T-helper 17 cell (primary cell): ENCODE measurements around the gene UBE2M. TPM values are rescaled to one million over a fixed set of nuclear protein-coding genes. Genes with fewer than 3 reads are reported as not detected.

Experiments
- ATAC-seq: fragments of 150-1000 bp; cut with Tn5 transposase; 2 replicates; pipeline ENCODE4 v1.10.0; 2021; ENCODE audit warnings: mild to moderate bottlenecking, moderate library complexity
- DNase-seq, 3 donors: peaks; one replicate each; pipeline versions ENCODE4 v3.0.0 to v3.0.0-alpha.2; 2020 to 2021
- H3K9me3 ChIP-seq: one replicate; pipeline ENCODE4 v1.7.0; 2013; ENCODE audit warnings: low read length, mild to moderate bottlenecking; ENCODE audit not compliant: control insufficient read depth, poor library complexity, severe bottlenecking
- H3K27ac Mint-ChIP-seq: one replicate; pipeline ENCODE4 v1.8.0; 2022; ENCODE audit warnings: mild to moderate bottlenecking, moderate library complexity, mixed read lengths
- H3K27me3 Mint-ChIP-seq: one replicate; pipeline ENCODE4 v1.8.0; 2022; ENCODE audit warnings: mixed read lengths
- H3K36me3 Mint-ChIP-seq: one replicate; pipeline ENCODE4 v1.8.0; 2022; ENCODE audit warnings: low read depth, mixed read lengths
- H3K4me1 Mint-ChIP-seq: one replicate; pipeline ENCODE4 v1.8.0; 2022; ENCODE audit warnings: mild to moderate bottlenecking, mixed read lengths
- H3K4me3 Mint-ChIP-seq: one replicate; pipeline ENCODE4 v1.8.0; 2022; ENCODE audit warnings: mild to moderate bottlenecking, moderate library complexity, mixed read lengths
- total RNA-seq, 4 donors: library from RNA in 2 of 4; stranded (reverse) in 2 of 4; gene quantifications; one replicate each; pipeline ENCODE4 v1.2.3 and lab custom pipeline; 2022 to 2026

UBE2M gene
- total RNA-seq, 2 donors from 2014 or later: 36.1 to 63.5 TPM

GRCh38 chr19:58575183-58576041 is 17.0 kb upstream of the UBE2M start:
- peak overlapping the region; percentile 93 for H3K4me3 Mint-ChIP-seq
- ATAC-seq: peak; percentile 38
- no peaks in the 10 kb centered on the region for H3K9me3 ChIP-seq
- H3K27ac Mint-ChIP-seq: peak overlapping the region; percentile 95
- H3K36me3 Mint-ChIP-seq: peaks cover 2% of the 10 kb centered on the region
- peak; percentile 64 to 68 (median 65) for DNase-seq
- peaks cover 33% of the 10 kb centered on the region for H3K4me1 Mint-ChIP-seq
- no peaks in the 10 kb centered on the region for H3K27me3 Mint-ChIP-seq

DNA sequence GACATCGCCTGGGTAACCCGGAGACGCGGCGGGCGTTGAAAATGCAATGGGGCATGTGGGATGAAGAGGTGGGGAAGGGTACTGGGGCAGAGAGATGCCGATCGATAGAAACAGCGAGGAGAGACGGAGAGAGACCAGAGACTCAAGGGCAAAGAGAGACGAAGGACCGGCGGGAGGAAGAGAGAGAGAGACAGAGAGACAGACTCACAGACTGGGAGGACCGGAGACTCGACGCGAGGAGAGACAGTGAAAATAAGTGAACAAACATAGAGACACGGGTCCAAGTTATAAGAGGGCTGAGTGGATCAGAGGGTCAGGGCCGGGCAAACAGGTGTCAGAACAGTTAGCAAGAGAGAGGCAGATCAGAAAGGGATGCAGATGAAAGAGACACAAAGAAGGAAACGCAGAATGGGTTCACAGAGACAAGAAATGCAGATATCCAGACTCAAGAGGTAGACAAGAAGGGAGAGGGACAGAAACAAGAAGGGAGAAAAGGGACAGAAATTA is 15.3 kb upstream of the UBE2M start:
- no peak for ATAC-seq
- H3K36me3 Mint-ChIP-seq: peaks cover 2% of the 10 kb centered on the region
- peaks cover 22% of the 10 kb centered on the region for H3K4me1 Mint-ChIP-seq
- peak overlapping the region; percentile 95 for H3K27ac Mint-ChIP-seq
- peak overlapping the region; percentile 96 for H3K4me3 Mint-ChIP-seq
- no peaks in the 10 kb centered on the region for H3K27me3 Mint-ChIP-seq
- DNase-seq: no peak
- H3K9me3 ChIP-seq: no peaks in the 10 kb centered on the region

- no peaks in the 10 kb centered on the region for H3K27me3 Mint-ChIP-seq
- no peaks in the 10 kb centered on the region for H3K9me3 ChIP-seq
- peak within 1 kb of the TSS; percentile 95 for H3K27ac Mint-ChIP-seq
- DNase-seq (peak; percentile 98 to 99 (median 99)), ATAC-seq (peak; percentile 77)
- H3K36me3 Mint-ChIP-seq: peaks cover 2% of the 10 kb centered on the region
- H3K4me3 Mint-ChIP-seq: peak within 1 kb of the TSS; percentile 96
- H3K4me1 Mint-ChIP-seq: peaks cover 24% of the 10 kb centered on the region
Measured at GRCh38 chr19:58572818-58573657, 14.6 kb upstream of the UBE2M start, which contains the start of gene MZF1. TSS of gene MZF1 (minus strand) at chr19:58573335. CDS start at chr19:58571389, 1,946 bp downstream.

GRCh38 chr19:58572026-58572817 is 13.8 kb upstream of the UBE2M start:
- Mint-ChIP-seq H3K27ac (peak overlapping the region; percentile 95), H3K36me3 (peaks cover 2% of the 10 kb centered on the region)

GRCh38 chr19:58571575-58571947 is 13.2 kb upstream of the UBE2M start:
- DNase-seq: no peak
- Mint-ChIP-seq H3K27ac (peak overlapping the region; percentile 95), H3K4me3 (peak overlapping the region; percentile 58), H3K27me3 (no peaks in the 10 kb centered on the region), H3K4me1 (peaks cover 24% of the 10 kb centered on the region), H3K36me3 (peaks cover 2% of the 10 kb centered on the region)
- no peaks in the 10 kb centered on the region for H3K9me3 ChIP-seq
- no peak for ATAC-seq

More at GRCh38 chr19:58572026-58572817, 13.8 kb upstream of the UBE2M start:
- H3K27me3 Mint-ChIP-seq: no peaks in the 10 kb centered on the region
- peak overlapping the region; percentile 96 for H3K4me3 Mint-ChIP-seq
- ATAC-seq (no peak), DNase-seq (no peak)
- H3K4me1 Mint-ChIP-seq: peaks cover 24% of the 10 kb centered on the region
- H3K9me3 ChIP-seq: no peaks in the 10 kb centered on the region

DNA sequence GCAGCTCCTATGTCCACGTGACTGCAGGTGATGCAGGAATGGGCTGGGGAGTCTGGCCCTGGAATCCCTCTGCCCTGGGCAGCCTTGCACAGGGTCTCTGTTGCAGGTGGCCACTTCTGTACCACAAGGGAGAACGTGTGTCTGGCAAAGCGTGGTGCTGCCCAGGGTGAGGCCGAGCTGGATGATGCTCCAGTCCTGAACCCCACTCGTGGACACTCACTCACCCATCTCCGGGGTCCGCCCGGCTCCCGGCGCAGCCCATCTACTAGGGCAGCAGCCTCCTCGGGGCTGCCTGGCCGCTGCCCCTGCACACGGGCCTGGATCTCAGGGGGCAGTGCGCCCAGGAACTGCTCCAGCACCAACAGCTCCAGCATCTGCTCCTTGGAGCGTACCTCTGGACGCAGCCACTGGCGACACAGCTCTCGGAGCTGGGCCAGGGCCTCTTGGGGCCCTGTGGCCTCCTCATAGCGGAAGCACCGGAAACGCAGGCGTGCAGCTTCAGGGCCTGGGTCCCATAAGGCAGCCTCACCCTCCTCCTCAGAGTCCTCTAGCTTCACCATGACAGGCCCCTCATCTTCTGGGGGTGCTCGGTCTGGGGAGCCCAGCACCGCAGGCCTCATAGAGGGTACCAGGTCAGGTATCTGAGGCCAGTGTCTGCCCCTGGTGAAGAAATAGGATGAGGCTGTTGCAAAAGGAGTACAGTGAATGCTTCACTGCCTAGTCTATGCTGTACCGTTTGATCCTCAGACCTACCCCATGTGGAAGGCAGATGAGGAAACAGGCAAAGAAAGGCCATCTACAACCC is 12.6 kb upstream of the UBE2M start:
- Mint-ChIP-seq H3K27me3 (no peaks in the 10 kb centered on the region), H3K27ac (no peak overlapping the region)

DNA sequence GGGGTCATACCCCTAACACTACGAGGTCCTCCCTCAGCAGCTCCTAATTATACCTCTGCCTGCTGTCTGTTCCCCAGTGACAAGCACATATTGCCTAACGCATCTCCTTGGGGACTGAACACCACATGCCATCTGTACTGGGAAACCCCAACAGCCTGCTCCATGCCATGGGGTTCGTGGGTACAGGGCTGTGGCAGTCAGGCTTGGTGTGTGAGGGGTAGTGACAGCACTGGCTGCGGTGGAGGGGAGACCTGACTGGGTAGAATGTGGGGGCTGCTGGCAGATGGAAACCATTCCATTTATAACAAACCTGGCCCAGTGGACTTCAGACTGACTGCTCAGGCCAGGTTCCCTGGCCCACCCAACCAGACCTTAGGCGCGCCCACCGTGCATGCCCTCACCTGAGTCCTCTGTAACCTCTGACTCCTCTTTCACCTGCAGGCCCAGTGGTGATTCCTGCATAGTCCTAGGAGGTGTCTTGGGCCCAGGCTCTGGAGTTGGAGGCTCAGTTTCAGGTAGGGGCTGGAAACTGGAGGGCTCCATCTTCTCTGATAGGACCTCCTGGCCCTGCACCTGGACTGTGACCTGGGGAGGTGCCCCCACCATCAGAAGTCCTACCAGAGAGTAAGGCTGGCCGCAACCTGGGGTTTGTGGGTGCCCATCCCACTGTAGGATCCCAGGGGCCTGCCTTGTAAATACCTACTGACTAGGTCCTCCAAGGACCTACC is 11.7 kb upstream of the UBE2M start:
- no peaks in the 10 kb centered on the region for H3K27me3 Mint-ChIP-seq

More for the DNA sequence above, 12.6 kb upstream of the UBE2M start:
- DNase-seq (peak in 1 of 3 donors; percentile 6), ATAC-seq (no peak)
- Mint-ChIP-seq H3K36me3 (peaks cover 2% of the 10 kb centered on the region), H3K4me3 (no peak overlapping the region), H3K4me1 (peaks cover 24% of the 10 kb centered on the region)
- H3K9me3 ChIP-seq: no peaks in the 10 kb centered on the region

GRCh38 chr19:58569191-58569942 is 11.0 kb upstream of the UBE2M start:
- Mint-ChIP-seq H3K4me3 (no peak overlapping the region), H3K36me3 (peaks cover 2% of the 10 kb centered on the region), H3K4me1 (peaks cover 22% of the 10 kb centered on the region), H3K27ac (peak overlapping the region; percentile 74), H3K27me3 (no peaks in the 10 kb centered on the region)
- no peaks in the 10 kb centered on the region for H3K9me3 ChIP-seq
- DNase-seq: peak in 1 of 3 donors; percentile 7
- ATAC-seq: no peak

More for the DNA sequence above, 11.7 kb upstream of the UBE2M start:
- Mint-ChIP-seq H3K27ac (no peak overlapping the region), H3K4me1 (peaks cover 22% of the 10 kb centered on the region), H3K4me3 (no peak overlapping the region), H3K36me3 (peaks cover 2% of the 10 kb centered on the region)
- no peaks in the 10 kb centered on the region for H3K9me3 ChIP-seq
- ATAC-seq (no peak), DNase-seq (no peak)

DNA sequence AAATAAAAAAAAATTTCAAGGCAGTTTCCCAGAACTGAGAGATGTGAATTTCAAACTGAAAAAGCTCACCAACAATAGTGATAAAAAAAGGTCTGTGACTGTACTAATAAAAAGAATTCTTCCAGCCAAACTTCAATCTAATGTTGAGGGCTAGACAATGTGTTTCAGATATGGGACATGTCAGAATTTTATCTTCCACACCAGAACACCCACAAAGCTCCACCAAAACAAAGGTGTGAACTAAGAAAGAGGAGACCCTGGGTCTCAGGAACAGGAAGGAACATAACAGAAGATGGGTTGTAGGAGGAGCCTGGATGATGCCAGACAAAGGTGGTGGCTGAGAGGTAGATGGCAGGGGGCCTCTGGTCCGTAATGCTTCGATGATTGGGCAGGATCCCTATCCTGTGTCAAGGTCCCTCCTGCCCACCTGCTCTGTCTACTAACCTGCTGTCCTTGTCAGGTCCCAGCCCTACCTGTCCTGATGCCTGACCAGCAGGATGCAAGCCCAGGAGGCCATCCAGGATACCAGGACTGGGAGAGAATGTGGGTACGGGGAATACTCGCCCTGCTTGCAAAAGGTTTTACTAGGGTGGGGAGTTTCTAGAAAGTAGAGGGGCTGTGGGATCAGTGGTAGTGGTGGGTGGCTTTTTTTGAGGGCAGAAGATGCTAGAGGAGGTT is 10.2 kb upstream of the UBE2M start:
- H3K4me3 Mint-ChIP-seq: no peak overlapping the region
- no peaks in the 10 kb centered on the region for H3K9me3 ChIP-seq
- H3K27me3 Mint-ChIP-seq: no peaks in the 10 kb centered on the region
- ATAC-seq (no peak), DNase-seq (no peak)
- H3K36me3 Mint-ChIP-seq: peaks cover 2% of the 10 kb centered on the region
- peaks cover 23% of the 10 kb centered on the region for H3K4me1 Mint-ChIP-seq
- peak overlapping the region; percentile 74 for H3K27ac Mint-ChIP-seq

DNA sequence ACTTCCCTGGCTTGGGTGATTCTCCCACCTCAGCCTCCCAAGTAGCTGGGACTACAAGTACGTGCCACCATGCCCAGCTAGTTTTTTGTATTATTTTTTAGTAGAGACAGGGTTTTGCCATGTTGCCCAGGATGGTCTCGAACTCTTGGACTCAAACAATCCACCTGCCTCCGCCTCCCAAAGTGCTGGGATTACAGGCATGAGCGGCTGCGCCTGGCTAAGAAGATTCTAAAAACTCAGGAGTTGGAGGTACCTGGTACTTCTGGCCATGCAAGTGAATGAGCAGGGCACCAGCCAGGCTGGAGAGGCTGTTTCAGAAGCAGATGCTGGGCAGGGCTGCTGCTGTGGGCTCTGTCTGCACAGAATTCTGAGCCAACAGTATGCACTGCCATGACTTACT is 8.6 kb upstream of the UBE2M start:
- Mint-ChIP-seq H3K36me3 (no peaks in the 10 kb centered on the region), H3K27ac (no peak overlapping the region), H3K27me3 (no peaks in the 10 kb centered on the region), H3K4me3 (no peak overlapping the region), H3K4me1 (peaks cover 18% of the 10 kb centered on the region)
- DNase-seq (no peak), ATAC-seq (no peak)
- H3K9me3 ChIP-seq: no peaks in the 10 kb centered on the region
